NCI-H2196 treated with DMSO at 0.1 percent for 48 hours (cell line): Measurements from ENCODE around the gene HHATL.

ENCODE experiments used
- DNase-seq: peaks from one replicate; lab custom pipeline; 2025; ENCODE audit not compliant: unreplicated experiment; lab: John Stamatoyannopoulos, UW

HHATL gene

GRCh38 chr3:42699511-42699971 lies 3.1 kb downstream of the HHATL start:
- DNase-seq, result no peak

DNA sequence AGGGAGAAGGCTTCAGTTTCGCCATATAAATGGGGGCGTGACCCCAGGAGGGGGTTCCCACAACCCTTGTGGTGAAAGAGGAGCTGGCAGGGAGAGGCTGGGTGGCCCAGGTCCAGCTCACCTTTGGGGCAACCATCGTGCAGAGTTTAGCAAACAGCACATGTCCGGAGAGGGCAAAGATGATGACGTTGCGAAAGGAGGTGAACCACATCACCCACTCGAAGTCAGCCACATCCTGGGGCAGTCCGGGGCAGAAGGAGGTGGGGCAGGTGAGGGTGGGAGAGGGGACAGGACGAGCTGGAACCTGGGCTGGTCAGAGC lies 3.7 kb downstream of the HHATL start:
- DNase-seq, result no peak

GRCh38 chr3:42698216-42698910 lies 4.2 kb downstream of the HHATL start:
- DNase-seq, result no peak

DNA sequence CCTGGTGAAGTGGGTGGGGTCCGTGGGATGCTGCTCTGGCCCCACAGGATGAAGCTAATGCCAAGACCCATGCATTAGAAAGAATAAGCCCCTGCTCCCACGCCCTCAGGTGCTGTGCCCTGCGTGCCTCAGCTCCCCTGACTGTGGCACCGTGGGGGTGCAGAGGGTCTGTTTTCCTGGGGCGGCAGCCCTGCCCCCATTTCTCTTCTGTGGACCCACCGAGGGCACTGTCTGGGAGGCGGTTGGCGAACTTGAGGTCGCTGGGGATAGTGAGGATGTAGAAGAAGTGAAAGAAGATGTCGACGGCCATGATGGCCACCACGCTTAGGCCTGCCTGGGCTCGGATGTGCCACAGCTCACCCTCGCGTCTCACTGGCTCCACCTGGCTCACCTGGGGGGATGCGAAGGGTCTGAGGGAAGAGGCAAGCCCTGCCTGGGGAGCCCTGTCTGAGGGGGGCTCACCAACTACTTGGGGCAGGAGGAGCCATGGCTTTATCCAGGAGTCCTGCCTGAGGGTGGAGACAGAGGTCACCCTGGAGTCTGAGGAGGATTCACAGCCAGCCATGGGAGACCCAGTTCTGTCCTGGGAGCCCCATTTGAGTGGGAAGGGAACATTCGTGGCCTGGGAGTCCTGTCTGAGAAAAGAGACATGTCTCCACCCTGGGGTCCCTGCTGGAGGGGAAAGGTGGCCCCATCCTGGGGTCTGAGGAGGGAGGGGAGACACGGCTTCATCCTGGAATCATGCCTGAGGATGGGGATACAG lies 5.1 kb downstream of the HHATL start:
- DNase-seq, result no peak

DNA sequence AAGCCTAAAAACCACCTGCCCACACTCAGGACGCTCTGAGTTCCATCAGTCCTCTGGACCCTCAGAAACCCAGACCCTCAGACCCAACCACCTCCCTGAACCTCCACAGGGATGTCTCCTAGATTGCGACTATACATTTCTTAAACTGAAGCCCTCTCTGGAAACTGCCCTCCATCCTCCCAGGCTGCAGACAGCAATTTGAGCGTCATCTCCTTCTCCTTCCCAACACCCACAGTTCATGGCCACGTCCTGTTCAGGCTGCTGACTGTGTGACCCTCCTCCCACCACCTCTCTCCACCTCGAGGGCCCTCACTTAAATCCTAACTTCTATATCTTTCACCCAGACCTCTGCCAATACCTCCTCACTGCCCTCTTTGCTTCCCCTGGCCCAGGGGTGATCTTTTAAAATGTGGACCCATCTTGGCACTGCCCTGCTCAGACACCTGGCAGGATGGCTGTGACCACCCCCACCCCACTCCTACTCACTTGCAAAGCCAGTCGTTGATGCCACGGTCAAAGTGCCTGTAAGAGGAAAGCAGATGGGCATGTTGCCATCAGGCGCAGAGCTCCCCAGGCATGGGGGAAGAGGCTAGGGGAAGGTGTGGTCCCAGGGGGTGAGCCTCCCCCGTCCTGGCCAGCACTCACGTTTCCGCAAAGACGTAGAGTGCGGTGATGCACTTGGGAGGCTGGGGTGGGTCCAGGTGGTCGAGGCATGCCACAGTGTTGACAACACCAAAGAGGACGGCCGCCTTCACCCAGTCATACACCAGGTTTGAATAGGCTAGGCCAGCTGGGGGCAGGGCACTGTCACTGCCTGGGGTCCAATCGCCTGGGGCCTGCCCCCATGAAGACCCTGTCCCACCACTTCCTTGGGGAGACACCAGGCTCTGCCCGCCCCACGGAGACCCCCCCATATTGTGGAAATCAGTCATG lies 6.0 kb downstream of the HHATL start:
- no peak for DNase-seq

DNA sequence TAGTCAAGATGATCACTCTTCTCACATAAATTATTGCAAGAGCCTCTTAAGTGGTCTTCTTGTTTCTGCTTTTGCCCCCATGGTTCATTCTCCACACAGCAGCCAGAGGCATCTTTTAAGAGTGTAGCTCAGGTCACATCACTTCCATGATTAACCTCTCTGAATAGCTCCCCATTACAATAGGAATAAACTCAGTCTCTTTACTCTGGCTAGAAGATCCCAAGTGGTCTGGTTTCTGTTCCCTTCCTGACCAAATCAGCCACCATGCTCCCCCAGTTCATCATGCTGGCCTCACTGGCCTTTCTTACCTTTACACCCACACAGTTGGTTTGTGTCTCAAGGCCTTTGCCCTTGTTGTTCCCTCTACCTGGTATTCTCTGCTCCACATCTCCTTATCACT lies 8.2 kb downstream of the HHATL start:
- no peak for DNase-seq

DNA sequence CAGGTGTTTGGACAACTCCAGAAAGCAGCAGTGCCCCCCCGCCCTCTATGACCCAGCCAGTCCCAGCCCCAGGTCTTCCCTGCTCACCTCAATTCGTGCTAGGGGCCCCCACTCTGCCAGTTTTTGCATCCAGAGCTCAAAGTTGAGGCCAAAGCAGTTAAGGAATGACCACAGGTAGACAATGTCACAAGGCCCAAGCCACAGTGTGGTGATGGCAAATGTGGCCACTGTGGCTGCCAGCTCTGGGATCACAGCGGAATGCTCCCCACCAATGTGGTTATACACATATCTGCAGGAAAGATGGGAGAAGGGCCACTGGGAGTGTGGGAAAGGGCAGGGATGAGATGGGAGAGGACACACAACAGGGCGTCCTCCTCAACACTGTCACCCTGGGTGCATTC lies 9.1 kb downstream of the HHATL start:
- DNase-seq, result no peak

GRCh38 chr3:42692667-42693529 lies 9.7 kb downstream of the HHATL start:
- DNase-seq, result no peak

- DNase-seq, result no peak
Measured at GRCh38 chr3:42691816-42692666, 10.6 kb downstream of the HHATL start.

GRCh38 chr3:42690766-42691680 lies 11.6 kb downstream of the HHATL start:
- DNase-seq, result no peak

DNA sequence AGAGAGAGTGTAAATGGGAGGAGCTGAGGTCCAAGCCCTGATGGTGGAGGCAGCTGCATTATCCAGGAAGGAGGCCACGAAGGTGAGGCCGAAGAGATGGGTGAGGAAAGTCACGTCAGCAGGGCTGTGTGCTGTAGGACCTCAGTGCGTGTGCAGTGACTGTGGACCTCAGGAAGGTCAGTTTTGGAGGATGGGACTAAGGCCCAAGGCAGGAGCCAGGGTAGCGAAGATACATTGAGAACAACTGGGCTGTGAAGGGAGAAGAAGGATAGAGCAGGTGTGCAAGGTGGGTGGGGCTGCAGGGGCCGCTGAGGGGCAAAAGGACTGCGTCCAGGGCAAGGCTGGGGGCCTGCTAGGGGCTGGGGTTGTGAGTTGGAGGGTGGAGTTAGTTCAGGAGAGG lies 12.4 kb downstream of the HHATL start:
- DNase-seq, result no peak

GRCh38 chr3:42689421-42690014 lies 13.1 kb downstream of the HHATL start:
- no peak for DNase-seq

- DNase-seq, result no peak
Measured at GRCh38 chr3:42688487-42689420, 13.8 kb downstream of the HHATL start.

- DNase-seq, result no peak
Measured at GRCh38 chr3:42688016-42688415, 14.6 kb downstream of the HHATL start.

GRCh38 chr3:42686832-42687650 lies 15.6 kb downstream of the HHATL start:
- no peak for DNase-seq
